ENCODE measurements around the gene ATP10D. TPM values are rescaled to one million over a fixed set of nuclear protein-coding genes. Genes with fewer than 3 reads are reported as not detected.
A peak's percentile ranks its signal among the peaks of the same experiment; 100 is the strongest.

ATP10D gene
- total and polyA plus RNA-seq, 9 of the 15 experiments (the other 6 are each of a cell fraction or from before 2014, with no cell fraction given): 0.10 to 0.36 (median 0.19) TPM; not detected in 1

GRCh38 chr4:47463235-47463956 lies 21.7 kb upstream of the ATP10D start, which contains the start of gene COMMD8 (continued):
- TF ChIP-seq ZNF407 (IDR thresholded peaks at IDR 0.05; ENCODE audit: low read depth): no peak
- TF ChIP-seq PHF21A (IDR thresholded peaks at IDR 0.05; ENCODE audit: borderline replicate concordance, low read depth): no peak
- TF ChIP-seq PML (IDR thresholded peaks at IDR 0.05; ENCODE audit: low read length): no peak
- TF ChIP-seq PRDM10 (IDR thresholded peaks at IDR 0.05; ENCODE audit: partially characterized antibody): peak; percentile 46
- TF ChIP-seq HDAC8 (tag; IDR thresholded peaks at IDR 0.05): no peak
- TF ChIP-seq SP1 (CRISPR knock-in tag; IDR thresholded peaks at IDR 0.05): peak; percentile 72
- TF ChIP-seq CEBPB (tag; IDR thresholded peaks at IDR 0.05): no peak
- no peak for TF ChIP-seq TBL1XR1 (IDR thresholded peaks at IDR 0.05; ENCODE audit: low read length in 2 of 2)
- no peak for TF ChIP-seq NR0B1 (IDR thresholded peaks at IDR 0.05; ENCODE audit: partially characterized antibody)
- peak; percentile 86 for TF ChIP-seq RBFOX2 (IDR thresholded peaks at IDR 0.05; ENCODE audit: low read depth, low read length)
- no peak for TF ChIP-seq HINFP (tag; conservative IDR thresholded peaks at IDR 0.05; ENCODE audit: low read depth)
- no peak for TF ChIP-seq SMARCE1 (IDR thresholded peaks at IDR 0.05)
